HS-27A (cell line): ENCODE results near the gene TMEM87B.
A peak's percentile ranks its signal among the peaks of the same experiment; 100 is the strongest.
"Not testable (repeated sequence)": the region's sequence is repeated elsewhere in the genome, so short reads cannot be mapped to it uniquely, and the experiment has no call there.

ENCODE experiments used
- DNase-seq: peaks from one replicate; pipeline ENCODE4 v3.0.0-alpha.2; 2012; ENCODE audit warnings: low read depth, missing footprints

Gene TMEM87B

GRCh38 chr2:112133344-112133743 lies 78.3 kb downstream of the TMEM87B start:
- DNase-seq: no peak

GRCh38 chr2:112134120-112134519 lies 79.1 kb downstream of the TMEM87B start:
- DNase-seq: no peak

- no peak for DNase-seq
These were observed 81.0 kb downstream of the TMEM87B start for GRCh38 chr2:112136096-112136495.

GRCh38 chr2:112137516-112138158 lies 82.6 kb downstream of the TMEM87B start:
- peak; percentile 39 for DNase-seq

- peak; percentile 29 for DNase-seq
These were observed 83.3 kb downstream of the TMEM87B start, which contains the start of gene FBLN7 for GRCh38 chr2:112138159-112139032. FBLN7 (plus strand) TSS chr2:112138385; CDS start chr2:112138656, 271 bp downstream.

- not testable (repeated sequence) for DNase-seq
These were observed 84.1 kb downstream of the TMEM87B start for GRCh38 chr2:112139033-112139614.

GRCh38 chr2:112139661-112140204 lies 84.7 kb downstream of the TMEM87B start:
- DNase-seq: not testable (repeated sequence)

GRCh38 chr2:112140205-112140802 lies 85.2 kb downstream of the TMEM87B start:
- DNase-seq: no peak

- DNase-seq: no peak
These were observed 86.0 kb downstream of the TMEM87B start for GRCh38 chr2:112140899-112141625.

GRCh38 chr2:112141626-112142007 lies 86.5 kb downstream of the TMEM87B start:
- DNase-seq: no peak

GRCh38 chr2:112142525-112143078 lies 87.5 kb downstream of the TMEM87B start:
- no peak for DNase-seq

GRCh38 chr2:112143150-112143549 lies 88.1 kb downstream of the TMEM87B start:
- no peak for DNase-seq

GRCh38 chr2:112144966-112145365 lies 89.9 kb downstream of the TMEM87B start:
- DNase-seq: no peak

GRCh38 chr2:112147382-112148168 lies 92.5 kb downstream of the TMEM87B start:
- DNase-seq: no peak

GRCh38 chr2:112148477-112148876 lies 93.4 kb downstream of the TMEM87B start:
- DNase-seq: no peak

GRCh38 chr2:112149194-112149593 lies 94.1 kb downstream of the TMEM87B start:
- no peak for DNase-seq

- no peak for DNase-seq
These were observed 94.9 kb downstream of the TMEM87B start for GRCh38 chr2:112149866-112150435.

- DNase-seq: peak; percentile 78
These were observed 95.4 kb downstream of the TMEM87B start for GRCh38 chr2:112150447-112150846.

- no peak for DNase-seq
These were observed 95.8 kb downstream of the TMEM87B start for GRCh38 chr2:112150851-112151250.

- DNase-seq: no peak
These were observed 96.2 kb downstream of the TMEM87B start for GRCh38 chr2:112151271-112151670.
